NCI-H2227 (cell line): Measurements from ENCODE around the gene ZNF501.
A peak's percentile ranks its signal among the peaks of the same experiment; 100 is the strongest.

ENCODE experiments used
- DNase-seq: peaks from one replicate; lab custom pipeline; 2025; ENCODE audit not compliant: unreplicated experiment; lab: John Stamatoyannopoulos, UW

ZNF501 gene

GRCh38 chr3:44729384-44729910 lies at the start of gene ZNF501:
Gene ZNF501 (plus strand): TSS chr3:44729635. CDS start chr3:44734422, 4,787 bp downstream.
- DNase-seq = peak; percentile 92

- no peak for DNase-seq
Observed at GRCh38 chr3:44680921-44681455, 48.4 kb upstream of the ZNF501 start.

GRCh38 chr3:44682182-44682896 lies 47.1 kb upstream of the ZNF501 start:
- no peak for DNase-seq

- peak; percentile 77 for DNase-seq
Observed at GRCh38 chr3:44685128-44685800, 44.2 kb upstream of the ZNF501 start.

GRCh38 chr3:44687898-44688297 lies 41.5 kb upstream of the ZNF501 start:
- no peak for DNase-seq

- DNase-seq = peak; percentile 90
Observed at GRCh38 chr3:44712455-44713075, 16.9 kb upstream of the ZNF501 start, which contains the start of gene ZNF502. Gene ZNF502 (plus strand): TSS chr3:44712660. CDS start chr3:44720262, 7,602 bp downstream.

GRCh38 chr3:44721231-44722102 lies 8.0 kb upstream of the ZNF501 start:
- no peak for DNase-seq

GRCh38 chr3:44722103-44722401 lies 7.4 kb upstream of the ZNF501 start:
- DNase-seq = no peak

GRCh38 chr3:44734646-44735168 lies 5.3 kb downstream of the ZNF501 start:
- no peak for DNase-seq

- DNase-seq = no peak
Observed at GRCh38 chr3:44761101-44761423, 31.6 kb downstream of the ZNF501 start.

GRCh38 chr3:44761424-44762169 lies 32.2 kb downstream of the ZNF501 start, which contains the start of the genes KIAA1143 and KIF15:
Gene KIAA1143 (minus strand): TSS chr3:44761619. CDS start chr3:44761602, 17 bp downstream.
Gene KIF15 (plus strand): TSS chr3:44761794. CDS start chr3:44761866, 72 bp downstream.
- DNase-seq = peak; percentile 96

- DNase-seq = peak; percentile 26
Observed at GRCh38 chr3:44762170-44762677, 32.8 kb downstream of the ZNF501 start.

- DNase-seq = no peak
Observed at GRCh38 chr3:44762690-44763089, 33.3 kb downstream of the ZNF501 start.

- no peak for DNase-seq
Observed at GRCh38 chr3:44764248-44764647, 34.8 kb downstream of the ZNF501 start.

GRCh38 chr3:44771424-44772098 lies 42.1 kb downstream of the ZNF501 start:
- no peak for DNase-seq

- no peak for DNase-seq
Observed at GRCh38 chr3:44772099-44772442, 42.6 kb downstream of the ZNF501 start.

GRCh38 chr3:44782891-44783290 lies 53.5 kb downstream of the ZNF501 start:
- no peak for DNase-seq
